Natural killer cell (primary cell): ENCODE data around the gene REEP1. TPM values are rescaled to one million over a fixed set of nuclear protein-coding genes. Genes with fewer than 3 reads are reported as not detected.
A peak's percentile ranks its signal among the peaks of the same experiment; 100 is the strongest.

ENCODE experiments used
- ATAC-seq, 3 donors: fragments of 150-1000 bp in 2 of 3; fragments of 200-7000 bp in 1 of 3; cut with Tn5 transposase; 1 replicate in 1 of 3; 2 replicates in 2 of 3; pipeline ENCODE4 v1.10.0; 2021; ENCODE audit warnings: mild to moderate bottlenecking in 2 of 3, moderate library complexity in 2 of 3
- DNase-seq, 2 donors: peaks; one replicate each; pipeline versions ENCODE4 v3.0.0 to v3.0.0-alpha.2; 2013 to 2021; ENCODE audit warnings: mixed read lengths in 1 of 2
- H3K27ac ChIP-seq: one replicate; pipeline ENCODE4 v1.5.1; 2013; ENCODE audit warnings: mild to moderate bottlenecking, low read length
- H3K27me3 ChIP-seq: one replicate; pipeline ENCODE4 v1.6.1; 2013; ENCODE audit warnings: low read length; ENCODE audit not compliant: control insufficient read depth, insufficient read depth
- H3K36me3 ChIP-seq: one replicate; pipeline ENCODE4 v1.6.1; 2013; ENCODE audit warnings: low read length; ENCODE audit not compliant: control insufficient read depth, insufficient read depth
- H3K4me1 ChIP-seq: one replicate; pipeline ENCODE4 v1.6.1; 2013; ENCODE audit warnings: low read length; ENCODE audit not compliant: control insufficient read depth, insufficient read depth
- H3K4me3 ChIP-seq: one replicate; pipeline ENCODE4 v1.5.1; 2013; ENCODE audit warnings: low read length
- H3K9me3 ChIP-seq: one replicate; pipeline ENCODE4 v1.6.1; 2013; ENCODE audit warnings: low read length; ENCODE audit not compliant: control insufficient read depth, insufficient read depth
- H3K27ac Mint-ChIP-seq, 2 donors: one replicate each; pipeline ENCODE4 v1.8.0; 2022; ENCODE audit warnings: mild to moderate bottlenecking in 2 of 2, mixed read lengths in 2 of 2, moderate library complexity in 1 of 2
- H3K27me3 Mint-ChIP-seq, 2 donors: one replicate each; pipeline ENCODE4 v1.8.0; 2022; ENCODE audit warnings: low read depth in 2 of 2, mixed read lengths in 2 of 2
- H3K36me3 Mint-ChIP-seq: one replicate; pipeline ENCODE4 v1.8.0; 2022; ENCODE audit warnings: mixed read lengths
- H3K4me1 Mint-ChIP-seq, 2 donors: one replicate each; pipeline ENCODE4 v1.8.0; 2022; ENCODE audit warnings: mixed read lengths in 2 of 2
- H3K4me3 Mint-ChIP-seq: one replicate; pipeline ENCODE4 v1.8.0; 2022; ENCODE audit warnings: mild to moderate bottlenecking, moderate library complexity, mixed read lengths
- H3K9me3 Mint-ChIP-seq, 2 donors: one replicate each; pipeline ENCODE4 v1.8.0; 2022; ENCODE audit warnings: mixed read lengths in 2 of 2
- CTCF ChIP-seq: fragments of 200-600 bp; IDR thresholded peaks from one replicate; pipeline ENCODE4 v1.8.0; 2022; ENCODE audit warnings: antibody characterized with exemption
- WGBS: methylation state at CpG from one replicate; pipeline ENCODE4 v1.1.7; 2013; ENCODE audit warnings: missing lambda C conversion rate; ENCODE audit not compliant: insufficient coverage; 5-methylcytosine and 5-hydroxymethylcytosine counted together
- intact Hi-C: fragments of 100-400 bp; cut with micrococcal nuclease; formaldehyde crosslinking; loops from one replicate; pipeline ENCODE4 v1.14.2; 2022
- total RNA-seq, 4 donors: library from RNA; stranded (reverse); fragments of 120-200 nt in 1 of 4; gene quantifications; one replicate each; pipeline versions ENCODE4 v1.2.3 to v1.2.4, GENCODE V29; 2013 to 2022

The REEP1 gene
- total RNA-seq, 3 donors from 2014 or later (not counting 1 experiment from before 2014, with no cell fraction given): 0.10 TPM; not detected in 2

GRCh38 chr2:86221066-86221684 is 116.3 kb downstream of the REEP1 start:
- H3K9me3 Mint-ChIP-seq: no peaks in the 10 kb centered on the region
- Histone ChIP-seq H3K4me3 (no peak overlapping the region), H3K36me3 (no peaks in the 10 kb centered on the region), H3K9me3 (no peaks in the 10 kb centered on the region), H3K27me3 (no peaks in the 10 kb centered on the region), H3K4me1 (peaks cover 4% of the 10 kb centered on the region), H3K27ac (no peak overlapping the region)
- ATAC-seq (peak in 2 of 3 donors; percentile 36 to 69), DNase-seq (peak in 1 of 2 donors; percentile 76)
- intact Hi-C loops: no loop called here
- H3K4me3 Mint-ChIP-seq: no peak overlapping the region
- no peak overlapping the region for H3K27ac Mint-ChIP-seq
- peaks cover 0 to 3% of the 10 kb centered on the region in 2 donors for H3K4me1 Mint-ChIP-seq
- no peak for TF ChIP-seq CTCF
- WGBS: 69% methylated on average over 5 of the region's 5 CpGs
- no peaks in the 10 kb centered on the region for H3K36me3 Mint-ChIP-seq
- H3K27me3 Mint-ChIP-seq: no peaks in the 10 kb centered on the region

- no peak overlapping the region for H3K4me3 ChIP-seq
- DNase-seq (no peak), ATAC-seq (no peak)
- H3K4me3 Mint-ChIP-seq: no peak overlapping the region
- no peak overlapping the region for H3K27ac Mint-ChIP-seq
- H3K27me3 Mint-ChIP-seq: no peaks in the 10 kb centered on the region
- peaks cover 0 to 3% of the 10 kb centered on the region in 2 donors for H3K4me1 Mint-ChIP-seq
- intact Hi-C loops: no loop called here
- H3K9me3 ChIP-seq: no peaks in the 10 kb centered on the region
- no peak for TF ChIP-seq CTCF
- WGBS: 92% methylated on average over 4 of the region's 5 CpGs
- H3K27ac ChIP-seq: no peak overlapping the region
- H3K27me3 ChIP-seq: no peaks in the 10 kb centered on the region
- no peaks in the 10 kb centered on the region for H3K36me3 Mint-ChIP-seq
- no peaks in the 10 kb centered on the region for H3K36me3 ChIP-seq
- H3K9me3 Mint-ChIP-seq: no peaks in the 10 kb centered on the region
- H3K4me1 ChIP-seq: no peaks in the 10 kb centered on the region
Measured at GRCh38 chr2:86219896-86220295, 117.5 kb downstream of the REEP1 start.

- Mint-ChIP-seq H3K27me3 (no peaks in the 10 kb centered on the region), H3K4me3 (no peak overlapping the region), H3K27ac (no peak overlapping the region), H3K36me3 (peaks cover 10% of the 10 kb centered on the region), H3K9me3 (no peaks in the 10 kb centered on the region), H3K4me1 (peaks cover 0 to 3% of the 10 kb centered on the region in 2 donors)
- intact Hi-C loops: no loop called here
- WGBS: 75% methylated on average over 4 of the region's 4 CpGs
- no peak overlapping the region for H3K4me3 ChIP-seq
- DNase-seq: no peak
- peak in 1 of 3 donors; percentile 36 for ATAC-seq
- H3K36me3 ChIP-seq: peaks cover 11% of the 10 kb centered on the region
- TF ChIP-seq CTCF: no peak
- H3K9me3 ChIP-seq: no peaks in the 10 kb centered on the region
- no peak overlapping the region for H3K27ac ChIP-seq
- no peaks in the 10 kb centered on the region for H3K27me3 ChIP-seq
- no peaks in the 10 kb centered on the region for H3K4me1 ChIP-seq
Measured at GRCh38 chr2:86218124-86218523, 119.3 kb downstream of the REEP1 start.
